ENCODE measurements around the gene TENM4.

GRCh38 chr11:78957476-78958245 is 483.2 kb downstream of the TENM4 start:
- no peak for TF ChIP-seq CTCF (IDR thresholded peaks at IDR 0.05)
- TF ChIP-seq USF2 (CRISPR knock-in tag; IDR thresholded peaks at IDR 0.05), result no peak
- no peak for TF ChIP-seq ATF1 (CRISPR knock-in tag; IDR thresholded peaks at IDR 0.05)
- TF ChIP-seq ZNF232 (CRISPR knock-in tag; IDR thresholded peaks at IDR 0.05), result no peak
- TF ChIP-seq ZNF423 (CRISPR knock-in tag; IDR thresholded peaks at IDR 0.05), result no peak
- TF ChIP-seq, protein P1, sequence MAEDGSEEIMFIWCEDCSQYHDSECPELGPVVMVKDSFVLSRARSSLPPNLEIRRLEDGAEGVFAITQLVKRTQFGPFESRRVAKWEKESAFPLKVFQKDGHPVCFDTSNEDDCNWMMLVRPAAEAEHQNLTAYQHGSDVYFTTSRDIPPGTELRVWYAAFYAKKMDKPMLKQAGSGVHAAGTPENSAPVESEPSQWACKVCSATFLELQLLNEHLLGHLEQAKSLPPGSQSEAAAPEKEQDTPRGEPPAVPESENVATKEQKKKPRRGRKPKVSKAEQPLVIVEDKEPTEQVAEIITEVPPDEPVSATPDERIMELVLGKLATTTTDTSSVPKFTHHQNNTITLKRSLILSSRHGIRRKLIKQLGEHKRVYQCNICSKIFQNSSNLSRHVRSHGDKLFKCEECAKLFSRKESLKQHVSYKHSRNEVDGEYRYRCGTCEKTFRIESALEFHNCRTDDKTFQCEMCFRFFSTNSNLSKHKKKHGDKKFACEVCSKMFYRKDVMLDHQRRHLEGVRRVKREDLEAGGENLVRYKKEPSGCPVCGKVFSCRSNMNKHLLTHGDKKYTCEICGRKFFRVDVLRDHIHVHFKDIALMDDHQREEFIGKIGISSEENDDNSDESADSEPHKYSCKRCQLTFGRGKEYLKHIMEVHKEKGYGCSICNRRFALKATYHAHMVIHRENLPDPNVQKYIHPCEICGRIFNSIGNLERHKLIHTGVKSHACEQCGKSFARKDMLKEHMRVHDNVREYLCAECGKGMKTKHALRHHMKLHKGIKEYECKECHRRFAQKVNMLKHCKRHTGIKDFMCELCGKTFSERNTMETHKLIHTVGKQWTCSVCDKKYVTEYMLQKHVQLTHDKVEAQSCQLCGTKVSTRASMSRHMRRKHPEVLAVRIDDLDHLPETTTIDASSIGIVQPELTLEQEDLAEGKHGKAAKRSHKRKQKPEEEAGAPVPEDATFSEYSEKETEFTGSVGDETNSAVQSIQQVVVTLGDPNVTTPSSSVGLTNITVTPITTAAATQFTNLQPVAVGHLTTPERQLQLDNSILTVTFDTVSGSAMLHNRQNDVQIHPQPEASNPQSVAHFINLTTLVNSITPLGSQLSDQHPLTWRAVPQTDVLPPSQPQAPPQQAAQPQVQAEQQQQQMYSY (CRISPR knock-in tag; IDR thresholded peaks at IDR 0.05), result no peak
- no peak for TF ChIP-seq CREB1 (CRISPR knock-in tag; IDR thresholded peaks at IDR 0.05)

Data from WTC11 (cell line).